Measurements from ENCODE around the gene UST. TPM values are rescaled to one million over a fixed set of nuclear protein-coding genes. Genes with fewer than 3 reads are reported as not detected.
"Not testable (repeated sequence)": the region's sequence is repeated elsewhere in the genome, so short reads cannot be mapped to it uniquely, and the experiment has no call there.

Gene UST
- total RNA-seq, 1 donor = 13.0 TPM

DNA sequence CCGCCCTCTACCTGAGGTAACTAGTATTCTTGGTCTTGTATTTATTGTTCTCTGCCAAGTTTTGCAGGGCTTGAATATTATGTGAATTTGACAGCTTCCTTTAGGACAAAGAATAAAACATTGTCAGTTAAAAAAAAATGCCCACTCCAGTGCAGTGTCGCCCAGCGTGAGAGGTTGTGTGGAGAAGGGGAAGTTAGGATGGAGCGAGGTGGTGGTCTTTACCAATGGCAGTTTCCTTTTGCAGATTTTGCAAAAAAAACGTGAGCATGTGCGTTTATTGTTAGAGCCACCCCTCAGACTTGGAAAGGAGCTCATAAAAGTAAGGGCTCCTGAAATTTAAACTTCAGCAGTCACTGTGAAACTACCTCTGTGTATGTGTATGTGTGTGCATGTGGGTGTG is 28.3 kb downstream of the UST start:
- DNase-seq (ENCODE audit: low read depth) = no peak
- H3K4me3 ChIP-seq (ENCODE audit: low read depth, low read length) = no peak overlapping the region
- TF ChIP-seq, protein P1, sequence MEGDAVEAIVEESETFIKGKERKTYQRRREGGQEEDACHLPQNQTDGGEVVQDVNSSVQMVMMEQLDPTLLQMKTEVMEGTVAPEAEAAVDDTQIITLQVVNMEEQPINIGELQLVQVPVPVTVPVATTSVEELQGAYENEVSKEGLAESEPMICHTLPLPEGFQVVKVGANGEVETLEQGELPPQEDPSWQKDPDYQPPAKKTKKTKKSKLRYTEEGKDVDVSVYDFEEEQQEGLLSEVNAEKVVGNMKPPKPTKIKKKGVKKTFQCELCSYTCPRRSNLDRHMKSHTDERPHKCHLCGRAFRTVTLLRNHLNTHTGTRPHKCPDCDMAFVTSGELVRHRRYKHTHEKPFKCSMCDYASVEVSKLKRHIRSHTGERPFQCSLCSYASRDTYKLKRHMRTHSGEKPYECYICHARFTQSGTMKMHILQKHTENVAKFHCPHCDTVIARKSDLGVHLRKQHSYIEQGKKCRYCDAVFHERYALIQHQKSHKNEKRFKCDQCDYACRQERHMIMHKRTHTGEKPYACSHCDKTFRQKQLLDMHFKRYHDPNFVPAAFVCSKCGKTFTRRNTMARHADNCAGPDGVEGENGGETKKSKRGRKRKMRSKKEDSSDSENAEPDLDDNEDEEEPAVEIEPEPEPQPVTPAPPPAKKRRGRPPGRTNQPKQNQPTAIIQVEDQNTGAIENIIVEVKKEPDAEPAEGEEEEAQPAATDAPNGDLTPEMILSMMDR (IDR thresholded peaks at IDR 0.05; ENCODE audit: insufficient read depth, low read depth, low read length) = no peak

DNA sequence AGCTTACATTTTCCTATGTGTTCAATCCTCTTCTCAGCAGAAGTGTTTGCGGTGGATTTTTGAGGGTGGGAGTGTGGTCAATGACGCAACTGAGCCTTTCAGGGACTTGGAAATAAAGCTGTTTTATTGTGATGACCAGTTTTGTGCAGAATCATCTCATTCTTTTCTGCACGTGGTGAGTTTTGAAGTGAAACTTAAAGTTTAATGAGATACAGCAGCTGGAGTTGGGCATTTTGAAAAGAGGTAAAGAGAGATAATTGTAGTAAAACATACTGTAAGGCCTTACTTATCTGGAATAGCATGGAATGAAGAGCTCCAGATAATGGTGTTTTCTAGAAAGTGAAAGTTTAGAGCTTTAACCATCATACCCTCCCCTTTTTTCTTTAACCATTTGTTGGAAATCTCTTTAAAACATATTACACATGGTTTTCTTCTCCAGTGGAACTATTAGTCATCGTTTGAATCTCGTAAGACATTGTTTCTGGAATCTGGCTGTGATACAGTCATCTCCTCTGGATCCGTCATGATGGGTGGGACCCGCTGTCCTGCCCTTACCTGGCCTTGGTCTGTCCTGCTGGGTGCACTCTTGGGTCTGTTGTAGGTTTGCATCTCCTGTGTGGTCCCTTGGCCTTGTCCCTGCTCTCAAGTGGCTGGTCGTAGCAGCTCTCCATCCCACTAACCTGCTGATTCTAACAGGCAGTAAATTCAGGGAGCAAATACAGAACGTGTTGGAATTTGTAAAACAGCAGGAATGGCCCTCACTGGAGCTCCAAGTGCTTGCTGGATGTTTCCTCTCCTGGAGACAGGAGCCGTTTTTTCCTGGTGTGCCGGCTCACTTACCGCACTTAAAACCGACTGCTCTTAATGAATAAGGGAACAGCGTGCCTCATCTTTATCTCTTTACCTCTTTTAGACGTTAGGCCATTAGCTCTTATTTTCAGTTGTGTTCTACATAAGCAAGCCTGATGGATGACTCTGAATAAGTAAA is 29.8 kb downstream of the UST start:
- H3K4me3 ChIP-seq (ENCODE audit: low read depth, low read length) = peak overlapping the region; percentile 17
- TF ChIP-seq, protein P1 (IDR thresholded peaks at IDR 0.05; ENCODE audit: insufficient read depth, low read depth, low read length) = no peak
- peak; percentile 93 for DNase-seq (ENCODE audit: low read depth)

DNA sequence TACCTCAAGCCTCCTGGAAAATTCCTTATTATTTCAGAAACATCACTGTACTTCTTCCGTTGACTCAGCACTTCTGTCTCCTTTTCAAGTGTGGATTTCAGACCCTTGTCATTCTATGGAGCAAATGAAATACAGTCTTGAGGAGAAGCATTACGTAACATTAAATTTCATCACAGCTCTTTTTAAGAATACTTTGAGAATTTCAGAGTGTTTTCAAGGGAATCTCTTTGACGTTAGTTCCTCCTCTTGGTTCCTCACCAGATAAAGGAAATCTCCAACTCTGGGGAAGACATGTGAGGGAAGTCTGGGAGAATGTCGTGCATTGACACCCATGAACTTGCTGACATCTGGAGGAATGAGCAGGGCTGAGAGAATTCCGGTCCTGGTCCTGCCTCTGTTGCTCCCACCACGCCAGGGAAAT is 32.3 kb downstream of the UST start:
- no peak overlapping the region for H3K4me3 ChIP-seq (ENCODE audit: low read depth, low read length)
- DNase-seq (ENCODE audit: low read depth) = peak; percentile 60
- TF ChIP-seq, protein P1 (IDR thresholded peaks at IDR 0.05; ENCODE audit: insufficient read depth, low read depth, low read length) = no peak

DNA sequence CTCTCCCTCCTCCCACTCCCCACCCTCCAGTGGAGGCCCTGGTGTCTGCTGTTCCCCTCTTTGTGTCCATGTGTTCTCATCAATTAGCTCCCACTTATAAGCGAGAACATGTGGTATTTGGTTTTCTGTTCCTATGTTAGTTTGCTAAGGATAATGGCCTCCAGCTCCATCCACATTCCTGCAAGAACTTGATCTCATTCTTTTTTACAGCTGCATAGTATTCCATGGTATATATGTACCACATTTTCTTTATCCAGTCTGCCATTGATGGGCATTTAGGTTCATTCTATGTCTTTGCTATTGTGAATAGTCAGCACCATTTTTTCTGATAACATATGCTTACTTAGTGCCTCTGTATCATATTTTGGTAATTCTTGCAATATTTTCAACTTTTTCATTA is 33.6 kb downstream of the UST start:
- not testable (repeated sequence) for H3K4me3 ChIP-seq (ENCODE audit: low read depth, low read length); DNase-seq (ENCODE audit: low read depth)

DNA sequence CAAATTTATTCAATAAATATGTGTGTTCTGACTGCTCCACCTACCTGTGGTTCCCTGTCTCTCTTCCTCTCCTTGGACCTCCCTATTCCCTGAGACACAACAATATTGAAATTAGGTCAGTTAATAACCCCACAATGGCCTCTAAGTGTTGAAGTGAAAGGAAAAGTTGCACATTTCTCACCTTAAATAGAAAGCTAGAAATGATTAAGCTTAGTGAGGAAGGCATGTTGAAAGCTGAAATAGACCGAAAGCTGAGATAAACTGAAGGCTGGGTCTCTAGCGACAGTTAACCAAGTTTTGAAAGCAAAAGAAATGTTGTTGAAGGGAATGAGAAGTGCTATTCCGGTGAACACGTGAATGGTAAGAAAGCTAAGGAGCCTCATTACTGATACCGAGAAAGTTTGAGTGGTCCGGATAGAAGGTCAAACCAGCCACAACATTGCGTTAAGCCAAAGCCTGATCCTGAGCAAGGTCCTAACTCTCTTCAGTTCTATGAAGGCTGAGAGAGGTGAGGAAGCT is 34.1 kb downstream of the UST start:
- DNase-seq (ENCODE audit: low read depth) = no peak

DNA sequence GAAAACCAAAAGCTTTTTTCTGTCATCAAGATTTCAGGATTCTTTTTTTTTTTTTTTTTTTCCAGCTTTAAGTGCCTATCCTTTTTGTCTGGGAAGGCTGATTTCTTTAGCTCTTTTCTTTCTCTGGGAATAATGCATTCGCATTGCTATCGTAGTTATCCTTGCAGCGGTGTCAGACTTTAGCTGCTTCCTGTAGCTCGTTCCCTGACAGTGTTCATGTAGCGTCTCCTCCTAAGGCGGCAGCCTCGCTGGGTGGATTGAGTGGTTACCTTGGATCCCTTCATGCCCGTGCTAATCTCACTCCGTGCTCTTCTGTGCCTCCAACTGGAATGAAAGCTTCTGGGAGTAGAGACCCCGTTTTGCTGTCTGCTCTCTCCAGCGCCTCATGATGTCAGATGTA is 43.1 kb downstream of the UST start:
- DNase-seq (ENCODE audit: low read depth) = no peak
- TF ChIP-seq, protein P1 (IDR thresholded peaks at IDR 0.05; ENCODE audit: insufficient read depth, low read depth, low read length) = no peak
- no peak overlapping the region for H3K4me3 ChIP-seq (ENCODE audit: low read depth, low read length)

More for the DNA sequence above, 34.1 kb downstream of the UST start:
- H3K4me3 ChIP-seq (ENCODE audit: low read depth, low read length) = no peak overlapping the region
- TF ChIP-seq, protein P1 (IDR thresholded peaks at IDR 0.05; ENCODE audit: insufficient read depth, low read depth, low read length) = no peak

DNA sequence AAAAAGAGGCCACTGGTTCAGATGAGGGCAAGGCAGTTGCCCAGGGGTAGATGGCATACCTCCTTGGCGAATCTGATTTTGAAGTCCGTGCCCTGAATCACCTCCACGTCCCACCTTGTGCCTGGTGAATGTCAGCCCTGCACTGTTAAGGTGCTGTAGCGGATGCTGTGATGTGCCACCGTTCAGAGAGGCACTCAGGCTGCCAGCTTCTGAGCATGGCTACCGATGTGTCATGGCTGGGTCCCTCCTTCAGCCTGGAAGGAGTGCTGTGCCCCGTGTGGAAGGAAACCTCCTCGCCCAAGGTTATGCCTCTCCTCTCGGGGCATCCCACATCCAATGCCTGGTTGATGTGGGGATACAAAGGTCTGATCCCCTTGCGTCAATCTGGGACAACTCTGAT is 43.6 kb downstream of the UST start:
- DNase-seq (ENCODE audit: low read depth) = no peak
- TF ChIP-seq, protein P1 (IDR thresholded peaks at IDR 0.05; ENCODE audit: insufficient read depth, low read depth, low read length) = no peak
- H3K4me3 ChIP-seq (ENCODE audit: low read depth, low read length) = no peak overlapping the region
